GM18505 (cell line): ENCODE results near the gene FOXO3.

Source experiments
- ATAC-seq: cut with Tn5 transposase; IDR thresholded peaks from one replicate; pipeline ENCODE4 v1.9.1; 2021; ENCODE audit not compliant: unreplicated experiment
- POLR2A ChIP-seq: IDR thresholded peaks from 4 replicates; pipeline ENCODE4 v1.6.1; 2011; ENCODE audit warnings: borderline replicate concordance; ENCODE audit not compliant: insufficient read depth, insufficient read length; ENCODE audit errors: extremely low read depth

Gene FOXO3

GRCh38 chr6:108627692-108628550 lies 67.2 kb downstream of the FOXO3 start:
- TF ChIP-seq POLR2A: no peak
- no peak for ATAC-seq

DNA sequence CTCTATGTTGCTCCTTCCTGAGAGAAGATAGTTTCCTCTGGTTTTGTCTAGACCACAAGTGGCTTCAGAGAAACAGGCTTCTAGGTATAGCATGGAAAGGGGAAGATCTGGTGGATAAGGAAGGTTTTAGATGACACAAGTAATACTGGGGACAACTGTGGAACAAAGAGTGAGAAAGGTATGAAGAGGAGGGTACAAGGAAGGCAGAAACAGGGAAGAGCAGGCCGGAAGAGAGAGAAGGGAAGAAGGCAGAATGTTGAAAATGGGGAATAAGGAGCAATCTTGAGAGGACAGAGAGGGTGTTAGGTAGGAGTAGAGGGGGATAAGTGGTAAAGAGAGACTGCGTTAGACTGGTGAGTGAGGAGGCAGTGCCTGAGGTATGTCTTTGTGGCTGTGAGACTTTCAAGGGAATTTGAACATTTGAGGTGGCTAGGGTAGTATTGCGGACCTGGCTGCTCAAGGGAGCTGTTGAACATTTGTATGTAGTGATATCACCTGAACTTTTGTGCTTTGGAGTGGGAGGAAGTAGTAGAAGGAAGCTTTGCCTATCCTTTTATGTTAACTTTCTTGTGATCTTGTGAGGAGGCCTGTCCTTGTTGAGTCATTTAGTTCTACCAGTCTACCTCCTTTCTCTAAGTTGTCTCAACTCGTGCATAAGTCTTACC lies 69.5 kb downstream of the FOXO3 start:
- ATAC-seq: no peak
- TF ChIP-seq POLR2A: no peak

GRCh38 chr6:108632441-108632840 lies 71.7 kb downstream of the FOXO3 start:
- no peak for ATAC-seq
- TF ChIP-seq POLR2A: no peak

GRCh38 chr6:108633436-108633835 lies 72.7 kb downstream of the FOXO3 start:
- TF ChIP-seq POLR2A: no peak
- no peak for ATAC-seq

DNA sequence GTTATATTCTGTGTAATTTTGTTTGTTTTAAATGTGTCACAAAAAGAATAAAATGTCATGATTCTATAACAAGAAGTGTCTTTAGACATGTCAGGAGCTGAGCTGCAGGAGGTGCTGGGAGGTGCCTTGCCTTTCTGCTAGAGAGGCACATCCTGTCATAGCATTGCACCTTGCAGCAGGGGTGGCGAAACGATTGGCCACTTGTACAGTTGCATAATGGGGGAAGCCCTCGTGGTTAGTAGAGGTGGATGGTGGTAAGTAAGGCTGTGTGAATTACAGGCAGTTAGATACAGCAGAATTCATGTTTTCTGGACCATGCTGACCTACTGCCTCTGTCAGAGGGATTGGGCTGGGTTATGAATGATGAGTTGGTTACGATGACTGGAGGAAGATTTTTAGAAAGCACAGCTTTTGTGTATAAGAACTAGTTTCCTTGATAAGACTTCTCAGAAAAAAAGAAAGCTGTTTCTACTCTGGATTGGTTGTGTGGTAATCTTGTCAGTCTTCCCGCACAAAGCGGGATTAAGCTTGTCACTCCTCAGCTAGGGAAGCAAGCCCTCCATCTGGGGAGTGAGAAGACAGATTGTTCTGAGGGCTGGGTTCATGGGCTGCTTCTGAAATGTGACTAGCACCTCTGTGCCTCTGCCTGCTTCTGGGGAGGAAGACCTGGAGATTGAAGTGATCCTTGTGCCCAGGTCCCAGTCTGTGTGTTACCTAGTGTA lies 74.9 kb downstream of the FOXO3 start:
- ATAC-seq: no peak

DNA sequence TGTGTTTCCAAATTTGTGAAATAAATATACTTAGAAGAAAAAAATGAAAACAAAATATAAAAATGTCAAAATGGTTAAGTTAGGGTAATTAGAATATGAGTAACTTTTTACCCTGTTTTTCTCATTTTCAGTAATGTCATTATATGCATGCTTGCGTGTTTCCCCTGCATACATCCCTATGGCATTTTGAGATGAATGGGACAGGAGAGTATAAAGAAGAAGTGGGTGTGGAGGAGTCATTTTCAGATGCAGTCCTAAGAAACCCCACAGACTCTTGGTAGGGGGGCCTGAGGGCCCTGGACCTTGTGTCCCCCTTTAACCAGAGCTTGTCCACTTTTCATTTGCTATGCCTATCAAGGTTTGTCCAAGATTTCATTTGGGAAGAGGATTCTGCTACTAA lies 77.2 kb downstream of the FOXO3 start:
- no peak for TF ChIP-seq POLR2A
- ATAC-seq: no peak

More for the DNA sequence above, 74.9 kb downstream of the FOXO3 start:
- no peak for TF ChIP-seq POLR2A

- ATAC-seq: no peak
- no peak for TF ChIP-seq POLR2A
These were observed 78.3 kb downstream of the FOXO3 start for GRCh38 chr6:108638993-108639392.

GRCh38 chr6:108640104-108640503 lies 79.4 kb downstream of the FOXO3 start:
- ATAC-seq: no peak
- TF ChIP-seq POLR2A: no peak

GRCh38 chr6:108643184-108643583 lies 82.5 kb downstream of the FOXO3 start:
- no peak for ATAC-seq
- no peak for TF ChIP-seq POLR2A

DNA sequence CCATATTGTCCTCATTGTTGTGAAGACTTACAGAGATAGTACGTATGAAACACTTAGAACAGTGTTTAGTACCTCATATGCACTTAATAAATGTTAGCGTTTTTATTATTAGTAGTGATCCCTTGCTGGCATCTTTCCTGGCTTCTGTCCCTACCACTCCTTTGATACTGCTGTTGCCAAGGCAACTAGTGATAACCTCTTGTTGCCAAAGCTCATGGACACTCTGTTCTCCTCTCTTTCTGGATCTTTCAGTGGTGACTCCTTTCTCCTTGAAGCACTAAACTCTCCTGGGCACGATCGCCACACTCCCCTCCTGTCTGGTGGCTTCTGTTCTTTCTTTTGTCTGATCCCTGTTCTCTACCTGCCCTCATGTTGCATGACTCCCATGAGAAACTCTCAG lies 83.5 kb downstream of the FOXO3 start:
- ATAC-seq: no peak
- no peak for TF ChIP-seq POLR2A

- no peak for ATAC-seq
- no peak for TF ChIP-seq POLR2A
These were observed 87.5 kb downstream of the FOXO3 start for GRCh38 chr6:108648191-108648590.

GRCh38 chr6:108650325-108650724 lies 89.6 kb downstream of the FOXO3 start:
- TF ChIP-seq POLR2A: no peak
- no peak for ATAC-seq

DNA sequence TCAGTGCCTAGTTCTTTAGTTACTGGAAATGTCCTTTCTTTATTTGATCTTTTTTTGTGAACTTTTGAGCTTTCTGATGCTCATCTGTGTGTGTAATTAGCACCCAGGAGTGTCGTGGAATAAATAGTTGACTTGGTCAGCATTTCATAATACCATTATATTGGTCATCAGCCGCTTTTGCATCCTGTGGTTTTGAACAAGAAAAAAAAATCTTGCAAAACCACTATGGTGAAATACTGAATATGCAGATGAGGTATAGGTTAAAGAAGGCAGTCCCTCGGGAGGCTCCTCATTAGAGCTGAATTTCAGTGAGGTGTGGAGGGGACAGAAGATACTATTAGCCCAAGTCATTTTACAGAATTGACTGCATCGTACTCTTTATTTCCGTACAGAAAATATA lies 90.1 kb downstream of the FOXO3 start:
- TF ChIP-seq POLR2A: no peak
- ATAC-seq: no peak
